ENCODE data around the gene WEE1.

WEE1 gene

GRCh38 chr11:9607511-9607899 is 34.0 kb downstream of the WEE1 start:
- no peak overlapping the region for H3K4me3 ChIP-seq (ENCODE audit: low read length)
- no peak for TF ChIP-seq CTCF (conservative IDR thresholded peaks at IDR 0.05; ENCODE audit: low read length)
- no peak for DNase-seq (ENCODE audit: low read depth)

- no peak for DNase-seq (ENCODE audit: low read depth)
- TF ChIP-seq CTCF (conservative IDR thresholded peaks at IDR 0.05; ENCODE audit: low read length) = no peak
- H3K4me3 ChIP-seq (ENCODE audit: low read length) = no peak overlapping the region
Observed at GRCh38 chr11:9609002-9609759, 35.7 kb downstream of the WEE1 start.

- H3K4me3 ChIP-seq (ENCODE audit: low read length) = no peak overlapping the region
- DNase-seq (ENCODE audit: low read depth) = no peak
- TF ChIP-seq CTCF (conservative IDR thresholded peaks at IDR 0.05; ENCODE audit: low read length) = no peak
Observed at GRCh38 chr11:9609841-9610240, 36.4 kb downstream of the WEE1 start.

- TF ChIP-seq CTCF (conservative IDR thresholded peaks at IDR 0.05; ENCODE audit: low read length) = peak; percentile 86
- DNase-seq (ENCODE audit: low read depth) = peak; percentile 98
- peak overlapping the region; percentile 39 for H3K4me3 ChIP-seq (ENCODE audit: low read length)
Observed at GRCh38 chr11:9613118-9613829, 39.8 kb downstream of the WEE1 start.

GRCh38 chr11:9613830-9614762 is 40.6 kb downstream of the WEE1 start:
- peak; percentile 83 for DNase-seq (ENCODE audit: low read depth)
- peak; percentile 56 for TF ChIP-seq CTCF (conservative IDR thresholded peaks at IDR 0.05; ENCODE audit: low read length)
- H3K4me3 ChIP-seq (ENCODE audit: low read length) = peak overlapping the region; percentile 44

DNA sequence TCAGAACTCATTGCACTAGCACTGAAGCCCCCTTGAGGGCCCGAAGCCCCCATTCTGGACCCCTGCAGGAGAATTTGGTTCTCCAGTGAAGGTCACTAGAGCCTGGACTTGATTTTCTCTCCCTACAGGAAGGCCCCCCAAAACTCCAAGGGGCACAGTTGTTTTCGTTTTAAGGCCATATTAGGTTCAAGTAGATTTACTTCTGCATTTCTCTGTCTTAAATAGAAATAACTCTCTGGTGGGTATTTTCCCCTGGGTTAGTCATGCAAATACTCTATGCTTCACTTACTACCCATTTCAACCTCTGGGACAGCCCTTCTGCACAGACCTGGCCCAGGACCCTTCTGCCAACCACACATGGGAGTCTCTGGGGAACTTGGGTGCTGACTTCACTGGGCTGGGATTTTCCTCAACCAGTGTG is 41.6 kb downstream of the WEE1 start:
- DNase-seq (ENCODE audit: low read depth) = peak; percentile 32
- TF ChIP-seq CTCF (conservative IDR thresholded peaks at IDR 0.05; ENCODE audit: low read length) = no peak
- H3K4me3 ChIP-seq (ENCODE audit: low read length) = no peak overlapping the region
